Fibroblast of skin of right biceps (primary cell): ENCODE measurements around the gene ANKRD42.

Source experiments
- DNase-seq: peaks from one replicate; pipeline ENCODE4 v3.0.0-alpha.2; 2013

Gene ANKRD42

GRCh38 chr11:83193315-83194280 lies at the start of gene ANKRD42:
Gene ANKRD42 (plus strand): TSS chr11:83193712. CDS start chr11:83194671, 959 bp downstream.
- DNase-seq: peak; percentile 94

GRCh38 chr11:83147895-83148294 lies 45.6 kb upstream of the ANKRD42 start:
- no peak for DNase-seq

GRCh38 chr11:83150450-83150849 lies 43.1 kb upstream of the ANKRD42 start:
- DNase-seq: no peak

- no peak for DNase-seq
These were observed 42.1 kb upstream of the ANKRD42 start for GRCh38 chr11:83151274-83151977.

- no peak for DNase-seq
These were observed 41.2 kb upstream of the ANKRD42 start for GRCh38 chr11:83152264-83152663.

- DNase-seq: no peak
These were observed 39.7 kb upstream of the ANKRD42 start for GRCh38 chr11:83153764-83154163.

- peak; percentile 100 for DNase-seq
These were observed 37.1 kb upstream of the ANKRD42 start for GRCh38 chr11:83156144-83156995.

GRCh38 chr11:83156996-83157593 lies 36.4 kb upstream of the ANKRD42 start, which contains the start of gene PCF11:
Gene PCF11 (plus strand): TSS chr11:83157131. CDS start chr11:83157440, 309 bp downstream.
- no peak for DNase-seq

- DNase-seq: peak; percentile 62
These were observed 35.7 kb upstream of the ANKRD42 start for GRCh38 chr11:83157594-83158356.

- DNase-seq: no peak
These were observed 35.1 kb upstream of the ANKRD42 start for GRCh38 chr11:83158357-83158786.

GRCh38 chr11:83158965-83159901 lies 34.3 kb upstream of the ANKRD42 start:
- no peak for DNase-seq

GRCh38 chr11:83159902-83160865 lies 33.3 kb upstream of the ANKRD42 start:
- DNase-seq: peak; percentile 30

- no peak for DNase-seq
These were observed 31.8 kb upstream of the ANKRD42 start for GRCh38 chr11:83161610-83162199.

- DNase-seq: no peak
These were observed 31.1 kb upstream of the ANKRD42 start for GRCh38 chr11:83162377-83162776.

- DNase-seq: no peak
These were observed 27.2 kb upstream of the ANKRD42 start for GRCh38 chr11:83166193-83166866.

- no peak for DNase-seq
These were observed 24.8 kb upstream of the ANKRD42 start for GRCh38 chr11:83168756-83169155.

GRCh38 chr11:83170865-83171264 lies 22.6 kb upstream of the ANKRD42 start:
- DNase-seq: no peak

GRCh38 chr11:83172551-83172950 lies 21.0 kb upstream of the ANKRD42 start:
- DNase-seq: no peak
